Type B pancreatic cell (in vitro differentiated cells): ENCODE measurements around the gene RPL36A. TPM values are rescaled to one million over a fixed set of nuclear protein-coding genes. Genes with fewer than 3 reads are reported as not detected.

Experiments
- DNase-seq: peaks from one replicate; pipeline ENCODE4 v3.0.0; 2021; ENCODE audit warnings: mixed read lengths; ENCODE audit not compliant: unreplicated experiment; ENCODE audit errors: extremely low spot score
- H3K27ac Mint-ChIP-seq: 2 replicates; pipeline ENCODE4 v1.8.0; 2021; ENCODE audit warnings: mild to moderate bottlenecking, mixed read lengths
- H3K27me3 Mint-ChIP-seq: 2 replicates; pipeline ENCODE4 v1.8.0; 2021; ENCODE audit warnings: mixed read lengths
- H3K36me3 Mint-ChIP-seq: 2 replicates; pipeline ENCODE4 v1.8.0; 2021; ENCODE audit warnings: mixed read lengths
- H3K4me1 Mint-ChIP-seq: one replicate; pipeline ENCODE4 v1.8.0; 2021; ENCODE audit warnings: mixed read lengths; ENCODE audit not compliant: unreplicated experiment
- H3K4me3 Mint-ChIP-seq: 2 replicates; pipeline ENCODE4 v1.8.0; 2021; ENCODE audit warnings: mild to moderate bottlenecking, mixed read lengths
- H3K9me3 Mint-ChIP-seq: 2 replicates; pipeline ENCODE4 v1.8.0; 2021; ENCODE audit warnings: mixed read lengths
- total RNA-seq: library from RNA; stranded (reverse); gene quantifications from 2 replicates; pipeline ENCODE4 v1.2.1, GENCODE V29; 2021; ENCODE audit warnings: low replicate concordance
- TF ChIP-seq, protein P1 (sequence below): fragments of 200-600 bp; sonication (generic); conservative IDR thresholded peaks from 2 replicates; pipeline ENCODE4 v1.5.0; 2021; ENCODE audit warnings: antibody characterized with exemption, mild to moderate bottlenecking

RPL36A gene
- total RNA-seq, 1 donor from 2014 or later = 338 TPM

DNA sequence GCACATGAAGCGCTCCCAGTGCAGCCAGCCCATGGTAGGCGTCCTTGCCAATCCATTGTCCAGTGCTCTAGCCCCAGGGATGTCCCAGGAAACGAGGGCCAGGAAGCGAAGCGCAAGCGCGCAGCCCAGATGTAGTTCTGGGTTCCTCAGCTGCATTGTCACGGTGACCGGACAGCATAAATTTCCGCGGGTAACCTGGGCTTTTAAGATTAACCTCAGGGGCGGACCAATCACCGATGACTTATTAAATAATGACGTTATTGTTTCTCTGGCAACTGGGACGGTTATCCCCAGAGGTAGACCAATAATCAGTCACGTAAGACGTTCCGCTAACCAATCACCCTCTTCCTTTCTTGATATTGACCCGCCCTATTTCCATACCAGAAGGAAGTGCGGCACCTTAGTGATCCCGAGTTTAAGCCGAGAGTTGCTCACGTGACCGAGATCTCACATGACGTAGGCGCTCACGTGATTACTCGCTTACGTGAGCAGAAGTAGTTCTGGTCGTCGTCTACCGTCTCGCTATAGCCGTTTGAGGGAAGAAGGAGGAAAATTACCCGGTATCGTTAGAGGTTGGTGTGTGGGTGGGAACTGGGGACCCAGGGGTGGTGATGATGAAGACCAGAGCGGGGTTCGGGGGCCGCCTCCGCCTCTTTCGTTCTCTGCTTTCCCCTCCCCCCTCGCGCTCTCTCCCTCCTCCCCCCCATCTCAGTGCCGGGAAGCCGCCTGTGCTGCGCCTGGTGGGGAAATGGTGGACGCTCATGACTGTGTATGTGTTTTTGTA lies 17.1 kb downstream of the RPL36A start, which contains the start of the genes GLA and HNRNPH2:
Gene GLA, minus strand, starts transcription at position 178 of the 784 bp plus-strand sequence. Its CDS starts 22 bp downstream, at position 156.
Gene HNRNPH2, plus strand, starts transcription at position 475 of the 784 bp plus-strand sequence. CDS start 3,767 bp downstream, outside the sequence.
- H3K27me3 Mint-ChIP-seq = peaks cover 3% of the 10 kb centered on the region
- TF ChIP-seq, protein P1, sequence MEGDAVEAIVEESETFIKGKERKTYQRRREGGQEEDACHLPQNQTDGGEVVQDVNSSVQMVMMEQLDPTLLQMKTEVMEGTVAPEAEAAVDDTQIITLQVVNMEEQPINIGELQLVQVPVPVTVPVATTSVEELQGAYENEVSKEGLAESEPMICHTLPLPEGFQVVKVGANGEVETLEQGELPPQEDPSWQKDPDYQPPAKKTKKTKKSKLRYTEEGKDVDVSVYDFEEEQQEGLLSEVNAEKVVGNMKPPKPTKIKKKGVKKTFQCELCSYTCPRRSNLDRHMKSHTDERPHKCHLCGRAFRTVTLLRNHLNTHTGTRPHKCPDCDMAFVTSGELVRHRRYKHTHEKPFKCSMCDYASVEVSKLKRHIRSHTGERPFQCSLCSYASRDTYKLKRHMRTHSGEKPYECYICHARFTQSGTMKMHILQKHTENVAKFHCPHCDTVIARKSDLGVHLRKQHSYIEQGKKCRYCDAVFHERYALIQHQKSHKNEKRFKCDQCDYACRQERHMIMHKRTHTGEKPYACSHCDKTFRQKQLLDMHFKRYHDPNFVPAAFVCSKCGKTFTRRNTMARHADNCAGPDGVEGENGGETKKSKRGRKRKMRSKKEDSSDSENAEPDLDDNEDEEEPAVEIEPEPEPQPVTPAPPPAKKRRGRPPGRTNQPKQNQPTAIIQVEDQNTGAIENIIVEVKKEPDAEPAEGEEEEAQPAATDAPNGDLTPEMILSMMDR = peak; percentile 51
- peak; percentile 81 for DNase-seq
- H3K4me3 Mint-ChIP-seq = peak within 1 kb of the TSS; percentile 95
- H3K27ac Mint-ChIP-seq = peak within 1 kb of the TSS; percentile 99
- H3K36me3 Mint-ChIP-seq = peaks cover 24% of the 10 kb centered on the region
- no peaks in the 10 kb centered on the region for H3K9me3 Mint-ChIP-seq
- H3K4me1 Mint-ChIP-seq = peaks cover 7% of the 10 kb centered on the region

DNA sequence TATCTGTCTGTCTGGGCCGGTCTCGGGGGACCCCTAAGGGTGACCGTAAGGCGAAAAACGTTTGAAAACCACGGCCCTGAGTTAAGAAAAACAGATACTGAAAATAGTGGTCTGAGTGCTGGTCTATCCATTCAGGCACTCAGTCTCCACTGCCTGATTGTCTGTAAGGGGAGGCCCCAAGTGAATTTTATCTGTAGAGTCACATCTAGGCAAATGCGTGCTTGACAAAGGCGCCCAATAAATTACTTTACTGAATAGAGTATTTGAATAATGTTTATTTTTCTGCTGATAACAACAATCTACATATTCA lies 17.7 kb downstream of the RPL36A start:
- Mint-ChIP-seq H3K4me1 (peaks cover 7% of the 10 kb centered on the region), H3K27ac (peak overlapping the region; percentile 99), H3K27me3 (peaks cover 3% of the 10 kb centered on the region), H3K4me3 (peak overlapping the region; percentile 95), H3K36me3 (peaks cover 27% of the 10 kb centered on the region), H3K9me3 (no peaks in the 10 kb centered on the region)
- DNase-seq = no peak
- TF ChIP-seq, protein P1 = peak; percentile 9

DNA sequence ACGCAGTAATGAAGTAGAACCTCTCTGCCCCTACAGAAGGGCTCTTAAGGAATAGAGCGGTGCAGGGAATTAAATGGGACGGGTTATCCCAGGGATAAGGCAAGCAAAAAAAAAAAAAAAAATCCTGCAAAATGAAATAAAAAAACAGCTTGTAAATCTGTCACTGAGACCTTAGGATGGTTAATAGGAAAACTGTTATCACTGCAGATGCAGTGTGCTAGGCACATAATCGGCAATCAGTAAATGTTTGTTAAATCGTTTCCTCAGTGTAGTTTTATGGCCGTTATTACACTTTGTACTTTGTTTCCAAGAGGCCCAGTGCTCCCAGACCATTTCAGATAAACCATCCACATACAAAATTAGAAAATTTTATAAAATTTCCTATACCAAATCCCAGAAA lies 18.2 kb downstream of the RPL36A start:
- peaks cover 24% of the 10 kb centered on the region for H3K36me3 Mint-ChIP-seq
- H3K4me1 Mint-ChIP-seq = peaks cover 7% of the 10 kb centered on the region
- H3K27ac Mint-ChIP-seq = peak overlapping the region; percentile 99
- TF ChIP-seq, protein P1 = no peak
- H3K9me3 Mint-ChIP-seq = no peaks in the 10 kb centered on the region
- DNase-seq = no peak
- H3K4me3 Mint-ChIP-seq = peak overlapping the region; percentile 95
- peaks cover 3% of the 10 kb centered on the region for H3K27me3 Mint-ChIP-seq

DNA sequence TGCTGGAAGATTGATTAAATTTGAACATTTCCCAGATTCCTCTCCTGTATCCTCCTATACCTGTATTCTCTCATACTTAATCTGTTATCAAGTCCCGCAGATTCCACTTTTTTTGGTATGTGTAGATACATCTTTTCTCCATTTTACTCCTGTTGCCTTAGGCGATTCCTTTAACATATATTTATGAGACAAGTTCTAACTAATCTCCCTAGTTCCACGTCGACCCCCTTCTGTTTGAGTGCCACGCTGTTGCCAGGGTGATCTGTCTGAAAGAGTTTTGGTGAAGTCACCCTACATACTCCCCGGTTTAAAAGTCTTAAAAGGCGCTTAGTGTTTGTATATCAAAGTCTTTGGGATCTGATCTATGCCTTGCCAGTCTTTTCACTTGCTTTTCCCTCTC lies 19.6 kb downstream of the RPL36A start:
- H3K27ac Mint-ChIP-seq = peak overlapping the region; percentile 85
- H3K36me3 Mint-ChIP-seq = peaks cover 22% of the 10 kb centered on the region
- peak overlapping the region; percentile 85 for H3K4me3 Mint-ChIP-seq
- H3K27me3 Mint-ChIP-seq = peaks cover 3% of the 10 kb centered on the region
- TF ChIP-seq, protein P1 = no peak
- H3K9me3 Mint-ChIP-seq = no peaks in the 10 kb centered on the region
- peaks cover 11% of the 10 kb centered on the region for H3K4me1 Mint-ChIP-seq
- DNase-seq = no peak

DNA sequence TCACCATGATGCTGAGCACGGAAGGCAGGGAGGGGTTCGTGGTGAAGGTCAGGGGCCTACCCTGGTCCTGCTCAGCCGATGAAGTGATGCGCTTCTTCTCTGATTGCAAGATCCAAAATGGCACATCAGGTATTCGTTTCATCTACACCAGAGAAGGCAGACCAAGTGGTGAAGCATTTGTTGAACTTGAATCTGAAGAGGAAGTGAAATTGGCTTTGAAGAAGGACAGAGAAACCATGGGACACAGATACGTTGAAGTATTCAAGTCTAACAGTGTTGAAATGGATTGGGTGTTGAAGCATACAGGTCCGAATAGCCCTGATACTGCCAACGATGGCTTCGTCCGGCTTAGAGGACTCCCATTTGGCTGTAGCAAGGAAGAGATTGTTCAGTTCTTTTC lies 21.2 kb downstream of the RPL36A start:
- peaks cover 22% of the 10 kb centered on the region for H3K36me3 Mint-ChIP-seq
- DNase-seq = no peak
- H3K9me3 Mint-ChIP-seq = no peaks in the 10 kb centered on the region

More for the DNA sequence above, 21.2 kb downstream of the RPL36A start:
- TF ChIP-seq, protein P1 = no peak
- Mint-ChIP-seq H3K27ac (no peak overlapping the region), H3K27me3 (peaks cover 3% of the 10 kb centered on the region), H3K4me3 (no peak overlapping the region), H3K4me1 (peaks cover 19% of the 10 kb centered on the region)
